Measurements from ENCODE around the gene KRT74. TPM values are rescaled to one million over a fixed set of nuclear protein-coding genes. Genes with fewer than 3 reads are reported as not detected.

KRT74 gene
- total RNA-seq, 4 donors from 2014 or later, result 2.0 to 44.4 (median 21.2) TPM

- H3K4me1 ChIP-seq, result no peaks in the 10 kb centered on the region
- H3K9me3 ChIP-seq, result no peaks in the 10 kb centered on the region
- no peak overlapping the region for H3K4me3 ChIP-seq
- no peak for TF ChIP-seq POLR2AphosphoS5 (IDR thresholded peaks at IDR 0.05)
- no peak for TF ChIP-seq EP300 (IDR thresholded peaks at IDR 0.05)
- TF ChIP-seq CTCF (IDR thresholded peaks at IDR 0.05), result no peak
- TF ChIP-seq POLR2A (IDR thresholded peaks at IDR 0.05), result no peak
- WGBS, result 73% methylated on average over 8 of the region's 8 CpGs
- no peaks in the 10 kb centered on the region for H3K36me3 ChIP-seq
- no peak overlapping the region for H3K27ac ChIP-seq
- no peak for DNase-seq (ENCODE audit: low spot score in 2 of 2)
- H3K27me3 ChIP-seq, result peaks cover 17% of the 10 kb centered on the region
These were observed 14.7 kb downstream of the KRT74 start for GRCh38 chr12:52558781-52559445.

- Histone ChIP-seq H3K9me3 (no peaks in the 10 kb centered on the region), H3K27ac (no peak overlapping the region), H3K36me3 (no peaks in the 10 kb centered on the region), H3K27me3 (peaks cover 17% of the 10 kb centered on the region), H3K4me1 (no peaks in the 10 kb centered on the region), H3K4me3 (no peak overlapping the region)
- WGBS, result 78% methylated on average over 2 of the region's 2 CpGs
- DNase-seq (ENCODE audit: low spot score in 2 of 2), result no peak
- TF ChIP-seq POLR2AphosphoS5 (IDR thresholded peaks at IDR 0.05), result no peak
- no peak for TF ChIP-seq CTCF (IDR thresholded peaks at IDR 0.05)
- no peak for TF ChIP-seq POLR2A (IDR thresholded peaks at IDR 0.05)
- TF ChIP-seq EP300 (IDR thresholded peaks at IDR 0.05), result no peak
These were observed 16.2 kb downstream of the KRT74 start for GRCh38 chr12:52557476-52557875.

- Histone ChIP-seq H3K4me1 (no peaks in the 10 kb centered on the region), H3K36me3 (no peaks in the 10 kb centered on the region), H3K4me3 (no peak overlapping the region), H3K27me3 (peaks cover 17% of the 10 kb centered on the region), H3K27ac (no peak overlapping the region), H3K9me3 (no peaks in the 10 kb centered on the region)
- WGBS, result 91% methylated on average over 6 of the region's 6 CpGs
- no peak for DNase-seq (ENCODE audit: low spot score in 2 of 2)
- TF ChIP-seq EP300 (IDR thresholded peaks at IDR 0.05) (no peak), POLR2AphosphoS5 (IDR thresholded peaks at IDR 0.05) (no peak), POLR2A (IDR thresholded peaks at IDR 0.05) (no peak), CTCF (IDR thresholded peaks at IDR 0.05) (no peak)
These were observed 18.1 kb downstream of the KRT74 start for GRCh38 chr12:52555577-52555976.

GRCh38 chr12:52552681-52553195 lies 20.9 kb downstream of the KRT74 start, which contains the start of gene KRT71:
Gene KRT71 (minus strand): TSS chr12:52553145. CDS start chr12:52553077, 68 bp downstream.
- TF ChIP-seq POLR2AphosphoS5 (IDR thresholded peaks at IDR 0.05) (no peak), EP300 (IDR thresholded peaks at IDR 0.05) (no peak), POLR2A (IDR thresholded peaks at IDR 0.05) (no peak), CTCF (IDR thresholded peaks at IDR 0.05) (no peak)
- 96% methylated on average over 8 of the region's 14 CpGs for WGBS
- no peak within 1 kb of the TSS for H3K27ac ChIP-seq
- H3K4me3 ChIP-seq, result no peak within 1 kb of the TSS
- H3K27me3 ChIP-seq, result peaks cover 10% of the 10 kb centered on the region
- H3K36me3 ChIP-seq, result no peaks in the 10 kb centered on the region
- DNase-seq (ENCODE audit: low spot score in 2 of 2), result no peak
- no peaks in the 10 kb centered on the region for H3K4me1 ChIP-seq
- no peaks in the 10 kb centered on the region for H3K9me3 ChIP-seq

- Histone ChIP-seq H3K4me1 (no peaks in the 10 kb centered on the region), H3K9me3 (no peaks in the 10 kb centered on the region), H3K36me3 (no peaks in the 10 kb centered on the region), H3K27me3 (peaks cover 10% of the 10 kb centered on the region), H3K4me3 (no peak overlapping the region), H3K27ac (no peak overlapping the region)
- TF ChIP-seq EP300 (IDR thresholded peaks at IDR 0.05), result no peak
- TF ChIP-seq POLR2A (IDR thresholded peaks at IDR 0.05), result no peak
- no peak for DNase-seq (ENCODE audit: low spot score in 2 of 2)
- WGBS, result 100% methylated on average over 1 of the region's 5 CpGs
These were observed 21.6 kb downstream of the KRT74 start for GRCh38 chr12:52552055-52552454.

All from suprapubic skin (tissue), 4 donors.